HepG2 (cell line): ENCODE results near the gene RAD54L2. TPM values are rescaled to one million over a fixed set of nuclear protein-coding genes. Genes with fewer than 3 reads are reported as not detected.

Experiments used
- ERF ChIP-seq: IDR thresholded peaks from 2 replicates; pipeline ENCODE4 v1.6.1; 2018; ENCODE audit warnings: missing biosample characterization, missing genetic modification reagents
- HNF4A ChIP-seq: sonication (generic); formaldehyde crosslinking; IDR thresholded peaks from 2 replicates; pipeline ENCODE4 v1.4.0; 2020; ENCODE audit warnings: missing genetic modification reagents
- HNF4G ChIP-seq, 2 experiments: sonication (generic) in 1 of 2; formaldehyde crosslinking in 1 of 2; IDR thresholded peaks; 2 replicates each; pipeline versions ENCODE4 v1.4.0 to v1.6.1; 2011 to 2020; ENCODE audit warnings: borderline replicate concordance in 2 of 2, low read depth in 2 of 2, mild to moderate bottlenecking in 2 of 2, low read length in 1 of 2, missing genetic modification reagents in 1 of 2, moderate library complexity in 1 of 2
- HOXA3 ChIP-seq: sonication (generic); formaldehyde crosslinking; IDR thresholded peaks from 2 replicates; pipeline ENCODE4 v1.5.0; 2020; ENCODE audit warnings: missing genetic modification reagents
- KDM1A ChIP-seq: IDR thresholded peaks from 2 replicates; pipeline ENCODE4 v1.6.1; 2016; ENCODE audit warnings: missing compliant biosample characterization
- MED1 ChIP-seq: sonication (generic); formaldehyde crosslinking; IDR thresholded peaks from 2 replicates; pipeline ENCODE4 v1.4.0; 2020; ENCODE audit warnings: missing genetic modification reagents
- NCOA2 ChIP-seq: sonication (generic); formaldehyde crosslinking; IDR thresholded peaks from 2 replicates; pipeline ENCODE4 v1.8.0; 2022; ENCODE audit warnings: inconsistent platforms
- NR2F1 ChIP-seq, 2 experiments: fragments of 450-650 bp in 1 of 2; formaldehyde crosslinking in 1 of 2; IDR thresholded peaks; 2 replicates each; pipeline versions ENCODE4 v1.5.0 to v1.6.1; 2016 to 2020; ENCODE audit warnings: mild to moderate bottlenecking in 1 of 2, missing compliant biosample characterization in 1 of 2, missing genetic modification reagents in 1 of 2, moderate library complexity in 1 of 2
- RARA ChIP-seq: IDR thresholded peaks from 2 replicates; pipeline ENCODE4 v1.6.1; 2016; ENCODE audit warnings: missing genetic modification reagents, missing compliant biosample characterization
- RCOR2 ChIP-seq: IDR thresholded peaks from 2 replicates; pipeline ENCODE4 v1.6.1; 2016; ENCODE audit warnings: missing biosample characterization, missing genetic modification reagents
- REPIN1 ChIP-seq: sonication (generic); formaldehyde crosslinking; IDR thresholded peaks from 2 replicates; pipeline ENCODE4 v1.8.0; 2022; ENCODE audit warnings: missing genetic modification reagents, low read depth, mild to moderate bottlenecking, borderline replicate concordance
- TBX2 ChIP-seq: sonication (generic); formaldehyde crosslinking; IDR thresholded peaks from 2 replicates; pipeline ENCODE4 v1.5.0; 2020; ENCODE audit warnings: missing genetic modification reagents, mild to moderate bottlenecking, borderline replicate concordance
- TEAD3 ChIP-seq: optimal IDR thresholded peaks from 2 replicates; pipeline ENCODE3; 2016; ENCODE audit warnings: borderline replicate concordance
- ZBTB34 ChIP-seq: sonication (generic); formaldehyde crosslinking; IDR thresholded peaks from 2 replicates; pipeline ENCODE4 v1.8.0; 2022; ENCODE audit warnings: mild to moderate bottlenecking, missing genetic modification reagents
- ZBTB38 ChIP-seq: sonication (generic); formaldehyde crosslinking; IDR thresholded peaks from 2 replicates; pipeline ENCODE4 v1.5.1; 2020; ENCODE audit warnings: mild to moderate bottlenecking, missing genetic modification reagents
- ZMYM4 ChIP-seq: sonication (generic); formaldehyde crosslinking; IDR thresholded peaks from 2 replicates; pipeline ENCODE4 v1.8.1; 2023; ENCODE audit warnings: mild to moderate bottlenecking, missing genetic modification reagents
- ZNF460 ChIP-seq: sonication (generic); formaldehyde crosslinking; IDR thresholded peaks from 2 replicates; pipeline ENCODE4 v1.5.1; 2020; ENCODE audit warnings: missing genetic modification reagents, mild to moderate bottlenecking, borderline replicate concordance
- polyA plus RNA-seq, 8 experiments: library from polyadenylated mRNA; depleted of rRNA in 3 of 8; stranded (reverse) in 7 of 8; unstranded in 1 of 8; fragments of >200 nt; fragmentation: Illumina TruSeq in 4 of 8; extraction: Trizol in 4 of 8; gene quantifications; 2 replicates each; pipeline versions ENCODE4 v1.2.1 to v1.2.3, GENCODE V29; 2011 to 2016; ENCODE audit warnings: low read depth in 4 of 8, missing spikeins in 1 of 8, mixed read lengths in 1 of 8; ENCODE audit not compliant: insufficient read depth in 1 of 8
- total RNA-seq, 5 experiments: library from RNA; depleted of rRNA; stranded (reverse); fragments of >200 nt; fragmentation: Illumina TruSeq; extraction: Trizol; gene quantifications; 2 replicates each; pipeline ENCODE4 v1.2.3, GENCODE V29; 2016; ENCODE audit warnings: low read depth in 1 of 5
- TF ChIP-seq, protein P1 (sequence below): sonication (generic); formaldehyde crosslinking; IDR thresholded peaks from 2 replicates; pipeline ENCODE4 v1.4.0; 2020; ENCODE audit warnings: missing genetic modification reagents
- TF ChIP-seq, protein P2 (sequence below): sonication (generic); formaldehyde crosslinking; IDR thresholded peaks from 2 replicates; pipeline ENCODE4 v1.5.1; 2020; ENCODE audit warnings: mild to moderate bottlenecking, missing genetic modification reagents
- TF ChIP-seq, protein P3 (sequence below): IDR thresholded peaks from 2 replicates; pipeline ENCODE4 v1.6.1; 2016; ENCODE audit warnings: low read depth, borderline replicate concordance

The RAD54L2 gene
- total and polyA plus RNA-seq, 2 of the 13 experiments (the other 11 are each of a cell fraction or from before 2014, with no cell fraction given), result 5.5 to 14.8 TPM

- peak; percentile 89 for TF ChIP-seq ZBTB34 (CRISPR knock-in tag)
- TF ChIP-seq TEAD3 (CRISPR knock-in tag), result peak; percentile 20
- peak; percentile 91 for TF ChIP-seq HNF4A (CRISPR knock-in tag)
- peak in 1 of 2 experiments; percentile 58; a peak in 2 of 4 replicates for TF ChIP-seq NR2F1 (CRISPR knock-in tag; IDR thresholded peaks at IDR 0.05)
- TF ChIP-seq ZBTB38 (CRISPR knock-in tag), result peak; percentile 96
- TF ChIP-seq KDM1A, result peak; percentile 90
- TF ChIP-seq, protein P1, sequence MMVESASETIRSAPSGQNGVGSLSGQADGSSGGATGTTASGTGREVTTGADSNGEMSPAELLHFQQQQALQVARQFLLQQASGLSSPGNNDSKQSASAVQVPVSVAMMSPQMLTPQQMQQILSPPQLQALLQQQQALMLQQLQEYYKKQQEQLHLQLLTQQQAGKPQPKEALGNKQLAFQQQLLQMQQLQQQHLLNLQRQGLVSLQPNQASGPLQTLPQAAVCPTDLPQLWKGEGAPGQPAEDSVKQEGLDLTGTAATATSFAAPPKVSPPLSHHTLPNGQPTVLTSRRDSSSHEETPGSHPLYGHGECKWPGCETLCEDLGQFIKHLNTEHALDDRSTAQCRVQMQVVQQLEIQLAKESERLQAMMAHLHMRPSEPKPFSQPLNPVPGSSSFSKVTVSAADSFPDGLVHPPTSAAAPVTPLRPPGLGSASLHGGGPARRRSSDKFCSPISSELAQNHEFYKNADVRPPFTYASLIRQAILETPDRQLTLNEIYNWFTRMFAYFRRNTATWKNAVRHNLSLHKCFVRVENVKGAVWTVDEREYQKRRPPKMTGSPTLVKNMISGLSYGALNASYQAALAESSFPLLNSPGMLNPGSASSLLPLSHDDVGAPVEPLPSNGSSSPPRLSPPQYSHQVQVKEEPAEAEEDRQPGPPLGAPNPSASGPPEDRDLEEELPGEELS (CRISPR knock-in tag), result 0 out of 2 replicates have a peak, but pooled peaks have one; percentile 13
- TF ChIP-seq HOXA3 (CRISPR knock-in tag), result peak; percentile 66
- TF ChIP-seq TBX2, result peak; percentile 42; the same call in 1 of the 2 replicates
- peak; percentile 38; the same call in 1 of the 2 replicates for TF ChIP-seq REPIN1 (CRISPR knock-in tag)
- TF ChIP-seq HNF4G (IDR thresholded peaks at IDR 0.05; ENCODE audit: borderline replicate concordance, low read depth, low read length), result 0 out of 2 replicates have a peak, but pooled peaks have one; percentile 31
- TF ChIP-seq HNF4G (CRISPR knock-in tag; IDR thresholded peaks at IDR 0.05; ENCODE audit: borderline replicate concordance, low read depth), result peak; percentile 22; the same call in 1 of the 2 replicates
- peak; percentile 96 for TF ChIP-seq ZMYM4
- TF ChIP-seq MED1 (CRISPR knock-in tag), result peak; percentile 48
- peak; percentile 66 for TF ChIP-seq RARA (CRISPR knock-in tag)
- TF ChIP-seq, protein P2, sequence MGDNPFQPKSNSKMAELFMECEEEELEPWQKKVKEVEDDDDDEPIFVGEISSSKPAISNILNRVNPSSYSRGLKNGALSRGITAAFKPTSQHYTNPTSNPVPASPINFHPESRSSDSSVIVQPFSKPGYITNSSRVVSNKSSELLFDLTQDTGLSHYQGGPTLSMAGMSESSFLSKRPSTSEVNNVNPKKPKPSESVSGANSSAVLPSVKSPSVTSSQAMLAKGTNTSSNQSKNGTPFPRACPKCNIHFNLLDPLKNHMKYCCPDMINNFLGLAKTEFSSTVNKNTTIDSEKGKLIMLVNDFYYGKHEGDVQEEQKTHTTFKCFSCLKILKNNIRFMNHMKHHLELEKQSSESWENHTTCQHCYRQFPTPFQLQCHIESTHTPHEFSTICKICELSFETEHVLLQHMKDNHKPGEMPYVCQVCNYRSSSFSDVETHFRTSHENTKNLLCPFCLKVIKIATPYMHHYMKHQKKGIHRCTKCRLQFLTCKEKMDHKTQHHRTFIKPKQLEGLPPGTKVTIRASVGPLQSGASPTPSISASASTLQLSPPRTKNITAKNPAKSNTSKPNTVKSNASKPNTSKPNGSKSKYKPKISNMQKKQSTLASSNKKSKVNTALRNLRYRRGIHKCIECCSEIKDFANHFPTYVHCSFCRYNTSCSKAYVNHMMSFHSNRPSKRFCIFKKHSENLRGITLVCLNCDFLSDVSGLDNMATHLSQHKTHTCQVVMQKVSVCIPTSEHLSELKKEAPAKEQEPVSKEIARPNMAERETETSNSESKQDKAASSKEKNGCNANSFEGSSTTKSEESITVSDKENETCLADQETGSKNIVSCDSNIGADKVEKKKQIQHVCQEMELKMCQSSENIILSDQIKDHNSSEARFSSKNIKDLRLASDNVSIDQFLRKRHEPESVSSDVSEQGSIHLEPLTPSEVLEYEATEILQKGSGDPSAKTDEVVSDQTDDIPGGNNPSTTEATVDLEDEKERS (CRISPR knock-in tag), result peak; percentile 99
- TF ChIP-seq ZNF460 (CRISPR knock-in tag), result peak; percentile 100
- TF ChIP-seq, protein P3, sequence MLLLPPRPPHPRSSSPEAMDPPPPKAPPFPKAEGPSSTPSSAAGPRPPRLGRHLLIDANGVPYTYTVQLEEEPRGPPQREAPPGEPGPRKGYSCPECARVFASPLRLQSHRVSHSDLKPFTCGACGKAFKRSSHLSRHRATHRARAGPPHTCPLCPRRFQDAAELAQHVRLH, result peak; percentile 57; the same call in 1 of the 2 replicates
- TF ChIP-seq RCOR2 (CRISPR knock-in tag), result peak; percentile 58; the same call in 1 of the 2 replicates
- peak; percentile 22; the same call in 1 of the 2 replicates for TF ChIP-seq ERF (CRISPR knock-in tag)
- peak; percentile 48; the same call in 1 of the 2 replicates for TF ChIP-seq NCOA2
These were observed 4.1 kb downstream of the RAD54L2 start (continued) for GRCh38 chr3:51542596-51542995.
